B cell (primary cell): ENCODE results near the gene PARG. TPM values are rescaled to one million over a fixed set of nuclear protein-coding genes. Genes with fewer than 3 reads are reported as not detected.
"Not testable (repeated sequence)": the region's sequence is repeated elsewhere in the genome, so short reads cannot be mapped to it uniquely, and the experiment has no call there.

Source experiments
- ATAC-seq: fragments of 200-7000 bp; cut with Tn5 transposase; one replicate; pipeline ENCODE4 v1.10.0; 2021; ENCODE audit warnings: low read depth, mild to moderate bottlenecking, moderate number of reproducible peaks, moderate library complexity
- CTCF ChIA-PET: fragments of 350-600 bp; sonication (Branson Sonifier 250); formaldehyde crosslinking; loops from one replicate; lab custom pipeline; 2021; ENCODE audit warnings: antibody characterized with exemption, inconsistent platforms; lab: Charles Lee
- POLR2A ChIA-PET: fragments of 350-600 bp; sonication (Branson Sonifier 250); formaldehyde crosslinking; loops from one replicate; lab custom pipeline; 2021; ENCODE audit warnings: antibody characterized with exemption; lab: Charles Lee
- DNase-seq: peaks from one replicate; pipeline ENCODE4 v3.0.0; 2013
- H2AFZ ChIP-seq: 2 replicates; pipeline ENCODE4 v1.6.1; 2012; ENCODE audit warnings: mild to moderate bottlenecking, low read depth, low read length; ENCODE audit not compliant: insufficient read depth, poor library complexity, severe bottlenecking
- H3K27ac ChIP-seq, 2 donors: 1 replicate in 1 of 2; 2 replicates in 1 of 2; pipeline ENCODE4 v1.5.1; 2012 to 2013; ENCODE audit warnings: low read length in 2 of 2, mild to moderate bottlenecking in 2 of 2, moderate library complexity in 1 of 2
- H3K27me3 ChIP-seq, 4 experiments: fragments of 200-600 bp in 1 of 4; sonication (generic) in 1 of 4; replicated peaks in 1 of 4; 1 replicate in 2 of 4; 2 replicates in 2 of 4; pipeline versions ENCODE4 v1.6.1 to v1.7.0; 2013 to 2016; ENCODE audit warnings: low read length in 3 of 4, mild to moderate bottlenecking in 2 of 4, mixed read lengths in 1 of 4, moderate library complexity in 1 of 4; ENCODE audit not compliant: insufficient read depth in 4 of 4, control insufficient read depth in 3 of 4; ENCODE audit errors: control extremely low read depth in 1 of 4
- H3K36me3 ChIP-seq, 2 experiments: replicated peaks in 1 of 2; 1 replicate in 1 of 2; 2 replicates in 1 of 2; pipeline versions ENCODE4 v1.6.1 to v1.7.1; 2013; ENCODE audit warnings: low read length in 1 of 2; ENCODE audit not compliant: insufficient read depth in 2 of 2, control insufficient read depth in 1 of 2; ENCODE audit errors: control extremely low read depth in 1 of 2, extremely low read depth in 1 of 2
- H3K4me1 ChIP-seq, 2 donors: fragments of 200-600 bp in 1 of 2; sonication (generic) in 1 of 2; 1 replicate in 1 of 2; 2 replicates in 1 of 2; pipeline versions ENCODE4 v1.5.1 to v1.6.1; 2013 to 2017; ENCODE audit warnings: low read length in 2 of 2; ENCODE audit not compliant: control insufficient read depth in 2 of 2, insufficient read depth in 2 of 2
- H3K4me2 ChIP-seq: replicated peaks from 2 replicates; pipeline ENCODE3; 2012; ENCODE audit warnings: mild to moderate bottlenecking, low read depth, low read length; ENCODE audit not compliant: poor library complexity, severe bottlenecking
- H3K4me3 ChIP-seq, 5 experiments: fragments of 200-600 bp in 1 of 5; sonication (generic) in 1 of 5; 1 replicate in 3 of 5; 2 replicates in 2 of 5; pipeline versions ENCODE4 v1.5.1 to v1.7.0; 2011 to 2016; ENCODE audit warnings: low read length in 4 of 5, mild to moderate bottlenecking in 4 of 5, low read depth in 2 of 5, control low read depth in 1 of 5, moderate library complexity in 1 of 5; ENCODE audit not compliant: insufficient read depth in 1 of 5; ENCODE audit errors: control extremely low read depth in 1 of 5, extremely low read depth in 1 of 5
- H3K79me2 ChIP-seq: fragments of 200-600 bp; sonication (generic); one replicate; pipeline ENCODE4 v1.6.0; 2016; ENCODE audit warnings: low read length; ENCODE audit not compliant: control insufficient read depth, insufficient read depth
- H3K9ac ChIP-seq: fragments of 200-600 bp; sonication (generic); 2 replicates; pipeline ENCODE4 v1.6.1; 2017; ENCODE audit warnings: mild to moderate bottlenecking, low read length, moderate library complexity
- H3K9me3 ChIP-seq, 3 donors: one replicate each; pipeline versions ENCODE4 v1.6.1 to v1.7.1; 2013; ENCODE audit warnings: low read length in 2 of 3; ENCODE audit not compliant: control insufficient read depth in 2 of 3, insufficient read depth in 1 of 3; ENCODE audit errors: control extremely low read depth in 1 of 3
- H4K20me1 ChIP-seq: 2 replicates; pipeline ENCODE4 v1.6.0; 2012; ENCODE audit warnings: mild to moderate bottlenecking, low read length; ENCODE audit not compliant: insufficient read depth, control insufficient read depth, poor library complexity, severe bottlenecking
- H3K27ac Mint-ChIP-seq: one replicate; pipeline ENCODE4 v1.8.0; 2021; ENCODE audit warnings: mixed read lengths
- H3K27me3 Mint-ChIP-seq: one replicate; pipeline ENCODE4 v1.8.0; 2021; ENCODE audit warnings: mixed read lengths
- H3K4me1 Mint-ChIP-seq: one replicate; pipeline ENCODE4 v1.8.0; 2021; ENCODE audit warnings: mixed read lengths
- H3K4me3 Mint-ChIP-seq: one replicate; pipeline ENCODE4 v1.8.0; 2021; ENCODE audit warnings: mixed read lengths
- H3K9me3 Mint-ChIP-seq: one replicate; pipeline ENCODE4 v1.8.0; 2022; ENCODE audit warnings: mixed read lengths; ENCODE audit not compliant: insufficient read depth
- WGBS: methylation state at CpG from one replicate; pipeline ENCODE4 v1.1.5; 2013; ENCODE audit warnings: missing lambda C conversion rate; ENCODE audit not compliant: insufficient coverage; 5-methylcytosine and 5-hydroxymethylcytosine counted together
- intact Hi-C: fragments of 100-400 bp; cut with micrococcal nuclease; formaldehyde crosslinking; loops from one replicate; pipeline ENCODE4 v1.10.0; 2022
- polyA plus RNA-seq: library from polyadenylated mRNA; depleted of rRNA; stranded (reverse); fragments of >200 nt; gene quantifications from 2 replicates; pipeline ENCODE4 v1.2.3, GENCODE V29; 2012
- total RNA-seq, 2 donors: library from RNA; stranded (reverse); fragments of 120-200 nt in 1 of 2; gene quantifications; 1 replicate in 1 of 2; 2 replicates in 1 of 2; pipeline versions ENCODE4 v1.2.3 to v1.2.4, GENCODE V29; 2013 to 2022

The PARG gene
- total and polyA plus RNA-seq, 2 donors (not counting 1 experiment from before 2014, with no cell fraction given): 8.5 to 47.9 TPM

- POLR2A ChIA-PET, H3K4me1 Mint-ChIP-seq, H2AFZ ChIP-seq, H3K27me3 ChIP-seq, H3K36me3 ChIP-seq, CTCF ChIA-PET, H4K20me1 ChIP-seq, H3K4me1 ChIP-seq, H3K27ac Mint-ChIP-seq, H3K4me3 ChIP-seq, ATAC-seq, H3K27me3 Mint-ChIP-seq, H3K9me3 Mint-ChIP-seq, H3K27ac ChIP-seq, H3K79me2 ChIP-seq, H3K9me3 ChIP-seq, H3K4me3 Mint-ChIP-seq, H3K9ac ChIP-seq, intact Hi-C loops, H3K4me2 ChIP-seq, DNase-seq: not testable (repeated sequence)
- no CpG with 5 or more reads among the region's 5 CpGs for WGBS
Observed at GRCh38 chr10:49890025-49890424, 51.8 kb downstream of the PARG start.

GRCh38 chr10:49884739-49885331, 57.0 kb downstream of the PARG start:
- WGBS: no CpG with 5 or more reads among the region's 3 CpGs

GRCh38 chr10:49883852-49884251, 58.0 kb downstream of the PARG start:
- POLR2A ChIA-PET, H2AFZ ChIP-seq, H4K20me1 ChIP-seq, H3K9me3 ChIP-seq, H3K27ac ChIP-seq, intact Hi-C loops, H3K9me3 Mint-ChIP-seq, DNase-seq, H3K4me1 ChIP-seq, H3K27ac Mint-ChIP-seq, CTCF ChIA-PET, H3K27me3 ChIP-seq, H3K79me2 ChIP-seq, H3K27me3 Mint-ChIP-seq, H3K4me3 Mint-ChIP-seq, H3K9ac ChIP-seq, H3K36me3 ChIP-seq, H3K4me2 ChIP-seq, H3K4me3 ChIP-seq, H3K4me1 Mint-ChIP-seq, ATAC-seq: not testable (repeated sequence)
- no CpG with 5 or more reads among the region's 3 CpGs for WGBS

More at GRCh38 chr10:49884739-49885331, 57.0 kb downstream of the PARG start:
- H3K36me3 ChIP-seq, intact Hi-C loops, ATAC-seq, H4K20me1 ChIP-seq, DNase-seq, H3K27me3 Mint-ChIP-seq, H3K27me3 ChIP-seq, CTCF ChIA-PET, H3K9me3 ChIP-seq, H3K79me2 ChIP-seq, H3K4me3 ChIP-seq, H3K27ac ChIP-seq, H2AFZ ChIP-seq, H3K4me3 Mint-ChIP-seq, H3K9me3 Mint-ChIP-seq, H3K4me2 ChIP-seq, H3K4me1 Mint-ChIP-seq, H3K4me1 ChIP-seq, H3K9ac ChIP-seq, H3K27ac Mint-ChIP-seq, POLR2A ChIA-PET: not testable (repeated sequence)

- H4K20me1 ChIP-seq, H3K27ac Mint-ChIP-seq, H2AFZ ChIP-seq, H3K27me3 Mint-ChIP-seq, H3K36me3 ChIP-seq, intact Hi-C loops, H3K4me2 ChIP-seq, H3K9ac ChIP-seq, H3K27ac ChIP-seq, H3K9me3 Mint-ChIP-seq, CTCF ChIA-PET, DNase-seq, H3K4me1 Mint-ChIP-seq, H3K4me3 ChIP-seq, H3K27me3 ChIP-seq, H3K4me3 Mint-ChIP-seq, H3K79me2 ChIP-seq, H3K4me1 ChIP-seq, ATAC-seq, H3K9me3 ChIP-seq, POLR2A ChIA-PET: not testable (repeated sequence)
- WGBS: no CpG with 5 or more reads among the region's 3 CpGs
Observed at GRCh38 chr10:49882327-49882726, 59.5 kb downstream of the PARG start.
